ENCODE data around the gene CEP44.
"Not testable (repeated sequence)": the region's sequence is repeated elsewhere in the genome, so short reads cannot be mapped to it uniquely, and the experiment has no call there.

CEP44 gene, protein sequence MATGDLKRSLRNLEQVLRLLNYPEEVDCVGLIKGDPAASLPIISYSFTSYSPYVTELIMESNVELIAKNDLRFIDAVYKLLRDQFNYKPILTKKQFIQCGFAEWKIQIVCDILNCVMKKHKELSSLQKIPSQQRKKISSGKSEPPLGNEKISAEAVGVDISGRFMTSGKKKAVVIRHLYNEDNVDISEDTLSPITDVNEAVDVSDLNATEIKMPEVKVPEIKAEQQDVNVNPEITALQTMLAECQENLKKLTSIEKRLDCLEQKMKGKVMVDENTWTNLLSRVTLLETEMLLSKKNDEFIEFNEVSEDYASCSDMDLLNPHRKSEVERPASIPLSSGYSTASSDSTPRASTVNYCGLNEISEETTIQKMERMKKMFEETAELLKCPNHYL

GRCh38 chr4:174283507-174284471 lies at the start of gene CEP44, which contains the start of gene FBXO8:
Gene CEP44, plus strand, starts transcription at chr4:174283911. Its CDS starts 15,211 bp downstream, at chr4:174299122.
Gene FBXO8, minus strand, starts transcription at chr4:174283667. Its CDS starts 20,575 bp downstream, at chr4:174263092.
- peak; percentile 29 to 49 (median 44) for DNase-seq (ENCODE audit: low read depth in 3 of 3)

- DNase-seq (ENCODE audit: low read depth in 3 of 3), result no peak
Observed at GRCh38 chr4:174236359-174236758, 47.4 kb upstream of the CEP44 start.

- no peak for DNase-seq (ENCODE audit: low read depth in 3 of 3)
Observed at GRCh38 chr4:174241162-174241561, 42.5 kb upstream of the CEP44 start.

GRCh38 chr4:174244441-174244840 lies 39.3 kb upstream of the CEP44 start:
- no peak for DNase-seq (ENCODE audit: low read depth in 3 of 3)

GRCh38 chr4:174245714-174246113 lies 38.0 kb upstream of the CEP44 start:
- no peak for DNase-seq (ENCODE audit: low read depth in 3 of 3)

- no peak for DNase-seq (ENCODE audit: low read depth in 3 of 3)
Observed at GRCh38 chr4:174248407-174248806, 35.3 kb upstream of the CEP44 start.

- DNase-seq (ENCODE audit: low read depth in 3 of 3), result no peak
Observed at GRCh38 chr4:174252412-174252811, 31.3 kb upstream of the CEP44 start.

DNA sequence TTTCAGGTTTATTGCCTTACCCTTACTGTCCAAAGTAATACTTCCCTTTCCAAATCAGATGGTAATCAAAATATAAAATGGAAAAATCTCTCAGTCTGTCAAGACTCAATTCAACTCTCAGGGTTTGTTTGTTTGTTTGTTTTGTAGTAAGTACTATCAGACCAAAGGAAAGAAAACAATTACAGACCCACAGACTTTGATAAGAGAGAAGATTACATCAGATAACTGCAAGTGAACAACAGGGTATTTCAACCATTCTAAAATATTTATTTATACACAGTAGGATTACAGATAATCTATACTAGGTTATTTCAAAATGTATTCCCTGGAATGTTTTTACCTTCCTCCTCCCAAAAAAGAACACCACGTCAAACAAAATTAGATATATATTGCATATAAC lies 29.1 kb upstream of the CEP44 start:
- no peak for DNase-seq (ENCODE audit: low read depth in 3 of 3)

- DNase-seq (ENCODE audit: low read depth in 3 of 3), result no peak
Observed at GRCh38 chr4:174255374-174255773, 28.3 kb upstream of the CEP44 start.

GRCh38 chr4:174255786-174256185 lies 27.9 kb upstream of the CEP44 start:
- no peak for DNase-seq (ENCODE audit: low read depth in 3 of 3)

GRCh38 chr4:174256277-174256713 lies 27.4 kb upstream of the CEP44 start:
- no peak for DNase-seq (ENCODE audit: low read depth in 3 of 3)

- DNase-seq (ENCODE audit: low read depth in 3 of 3), result no peak
Observed at GRCh38 chr4:174259580-174259979, 24.1 kb upstream of the CEP44 start.

GRCh38 chr4:174260099-174260498 lies 23.6 kb upstream of the CEP44 start:
- DNase-seq (ENCODE audit: low read depth in 3 of 3), result no peak

DNA sequence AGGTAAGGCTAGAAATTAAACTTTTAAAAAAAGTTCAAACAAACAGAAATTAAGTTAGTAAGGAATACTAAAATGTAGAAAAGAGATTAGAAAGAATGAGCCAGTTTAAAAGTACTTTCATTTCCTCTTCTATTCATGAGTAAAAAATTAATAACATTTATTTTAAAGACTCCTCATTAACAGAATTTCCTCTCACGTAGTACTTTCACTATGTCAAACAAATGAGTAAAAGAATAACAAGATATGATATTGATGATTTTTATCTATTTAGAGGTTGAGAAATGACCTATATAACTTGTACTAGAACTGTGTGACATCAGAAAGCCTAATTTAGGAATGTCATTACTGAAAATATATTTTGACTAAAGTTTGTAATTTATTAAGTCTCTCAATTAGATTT lies 22.3 kb upstream of the CEP44 start:
- DNase-seq (ENCODE audit: low read depth in 3 of 3), result not testable (repeated sequence)

- DNase-seq (ENCODE audit: low read depth in 3 of 3), result no peak
Observed at GRCh38 chr4:174262624-174263444, 20.9 kb upstream of the CEP44 start.

- DNase-seq (ENCODE audit: low read depth in 3 of 3), result no peak
Observed at GRCh38 chr4:174263445-174263736, 20.3 kb upstream of the CEP44 start.

GRCh38 chr4:174265916-174266315 lies 17.8 kb upstream of the CEP44 start:
- no peak for DNase-seq (ENCODE audit: low read depth in 3 of 3)

- no peak for DNase-seq (ENCODE audit: low read depth in 3 of 3)
Observed at GRCh38 chr4:174266416-174266815, 17.3 kb upstream of the CEP44 start.

GRCh38 chr4:174273930-174274329 lies 9.8 kb upstream of the CEP44 start:
- no peak for DNase-seq (ENCODE audit: low read depth in 3 of 3)

- no peak for DNase-seq (ENCODE audit: low read depth in 3 of 3)
Observed at GRCh38 chr4:174274436-174274835, 9.3 kb upstream of the CEP44 start.

GRCh38 chr4:174275101-174275500 lies 8.6 kb upstream of the CEP44 start:
- DNase-seq (ENCODE audit: low read depth in 3 of 3), result no peak

DNA sequence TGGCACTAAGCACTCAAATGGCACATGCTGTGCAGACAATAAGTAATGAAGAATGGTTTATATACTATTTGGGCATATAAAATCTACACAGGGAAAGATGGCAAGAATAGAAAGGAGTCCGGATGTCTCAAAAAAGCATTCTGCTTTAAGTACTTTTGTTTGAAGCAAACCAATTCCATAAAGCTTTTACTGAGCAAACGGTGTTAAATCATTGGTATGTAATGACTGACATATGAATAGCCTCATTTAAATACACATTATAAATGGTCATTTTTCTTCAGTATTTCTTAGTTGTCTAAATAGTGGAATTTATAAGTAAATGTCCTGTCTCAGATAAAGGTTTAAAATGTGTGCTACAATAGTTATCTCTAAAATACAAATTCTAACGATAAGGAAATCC lies 6.3 kb upstream of the CEP44 start:
- DNase-seq (ENCODE audit: low read depth in 3 of 3), result no peak
